Measurements from ENCODE around the gene SH3GL3.
A peak's percentile ranks its signal among the peaks of the same experiment; 100 is the strongest.

Gene SH3GL3

GRCh38 chr15:83446904-83447709 is at the start of gene SH3GL3:
SH3GL3 (plus strand) TSS chr15:83447341; CDS start chr15:83447534, 193 bp downstream.
- peak; percentile 81 for DNase-seq

GRCh38 chr15:83398626-83399025 is 48.5 kb upstream of the SH3GL3 start:
- no peak for DNase-seq

DNA sequence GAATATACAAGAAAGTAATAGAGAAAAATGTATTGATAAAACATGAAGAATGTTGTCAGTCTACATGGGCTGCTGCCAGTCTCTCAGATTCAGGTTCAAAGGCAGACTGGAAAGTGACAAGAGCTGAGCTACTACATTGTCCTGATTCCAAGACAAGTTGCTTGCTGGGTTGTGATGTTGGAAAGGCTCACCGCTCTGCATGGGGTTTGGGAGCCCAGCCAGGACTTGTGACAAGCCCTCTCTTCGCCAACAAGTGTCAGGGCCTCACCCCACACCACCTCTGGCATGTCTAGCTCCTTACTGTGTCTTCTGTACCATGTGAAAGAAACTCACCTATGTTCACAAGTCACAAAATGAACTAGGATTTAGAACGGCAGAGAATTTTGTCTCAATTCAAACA is 43.0 kb upstream of the SH3GL3 start:
- no peak for DNase-seq

DNA sequence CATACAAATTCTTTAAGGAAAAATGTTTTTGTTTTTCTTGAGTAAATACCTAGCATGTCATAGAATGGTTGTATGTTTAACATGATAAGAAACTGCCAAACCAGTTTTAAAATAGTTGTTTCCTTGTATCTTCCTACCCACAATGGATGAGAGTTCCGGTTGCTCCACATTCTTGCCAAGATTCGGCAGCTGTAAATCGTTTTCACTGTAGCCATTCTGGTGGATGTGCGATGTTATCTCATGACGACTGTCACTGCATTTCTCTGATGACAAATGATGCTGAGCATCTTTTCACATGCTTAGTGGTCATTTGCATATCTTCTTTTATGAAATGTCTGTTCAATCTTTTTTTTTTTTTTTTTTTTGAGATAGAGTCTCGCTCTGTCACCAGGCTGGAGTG is 36.6 kb upstream of the SH3GL3 start:
- DNase-seq, result no peak

GRCh38 chr15:83413054-83413719 is 34.0 kb upstream of the SH3GL3 start:
- no peak for DNase-seq

DNA sequence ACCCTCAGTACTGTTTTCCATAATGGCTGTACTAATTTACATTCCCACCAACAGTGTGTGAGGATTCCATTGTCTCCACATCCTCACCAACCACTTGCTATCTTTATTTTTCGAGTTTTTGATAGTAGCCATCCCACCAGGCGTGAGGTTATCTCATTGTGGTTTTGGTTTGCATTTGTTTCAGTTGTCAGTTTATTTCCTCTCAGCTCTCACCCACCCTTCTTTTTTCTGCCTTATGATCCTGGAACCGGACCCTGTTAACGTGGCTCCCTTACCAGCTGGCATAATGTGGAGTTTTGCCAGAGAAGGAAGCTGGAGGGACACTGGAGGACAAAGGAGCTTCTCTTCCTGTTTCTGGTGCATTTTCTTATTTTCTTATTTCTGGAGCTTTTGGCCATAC is 25.1 kb upstream of the SH3GL3 start:
- no peak for DNase-seq

GRCh38 chr15:83422541-83422940 is 24.6 kb upstream of the SH3GL3 start:
- no peak for DNase-seq

DNA sequence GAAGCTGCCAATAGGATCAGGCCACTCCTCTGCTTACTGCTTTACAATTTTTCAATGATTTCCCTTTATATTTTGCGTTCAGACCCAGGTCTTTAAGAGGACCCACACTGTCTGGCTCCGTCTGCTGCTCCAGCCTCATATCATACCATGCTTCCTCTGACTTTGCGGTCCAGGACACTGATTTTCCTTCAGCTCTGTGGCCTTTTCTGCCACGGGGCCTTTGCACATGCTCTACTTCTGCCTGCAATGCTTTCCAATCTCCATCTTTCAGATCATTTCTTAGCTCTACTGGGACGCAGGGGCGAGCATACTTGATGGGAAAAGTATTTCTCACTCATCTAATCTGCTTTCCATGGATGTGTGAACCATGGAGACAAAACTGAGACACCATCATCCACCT is 23.0 kb upstream of the SH3GL3 start:
- no peak for DNase-seq

DNA sequence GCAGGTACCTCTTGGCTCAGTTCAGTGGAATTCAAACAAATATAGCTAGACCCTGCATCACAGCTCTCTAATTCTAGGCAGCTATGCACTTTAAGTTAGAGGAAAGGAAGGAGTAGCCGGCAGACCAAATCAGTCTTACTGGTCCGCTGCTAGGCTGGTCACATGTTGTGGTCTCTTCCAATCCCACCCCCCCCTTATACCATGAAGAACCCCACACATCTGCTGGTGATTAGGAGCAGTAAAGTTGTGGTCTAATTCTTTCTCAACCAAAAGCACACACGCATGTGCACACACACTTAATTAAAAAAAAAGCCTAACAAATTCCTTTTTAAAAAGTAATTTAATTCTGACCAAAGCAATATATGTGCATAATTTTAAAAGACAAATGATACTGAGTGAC is 16.7 kb upstream of the SH3GL3 start:
- no peak for DNase-seq

- DNase-seq, result no peak
Observed at GRCh38 chr15:83431521-83431920, 15.6 kb upstream of the SH3GL3 start.

DNA sequence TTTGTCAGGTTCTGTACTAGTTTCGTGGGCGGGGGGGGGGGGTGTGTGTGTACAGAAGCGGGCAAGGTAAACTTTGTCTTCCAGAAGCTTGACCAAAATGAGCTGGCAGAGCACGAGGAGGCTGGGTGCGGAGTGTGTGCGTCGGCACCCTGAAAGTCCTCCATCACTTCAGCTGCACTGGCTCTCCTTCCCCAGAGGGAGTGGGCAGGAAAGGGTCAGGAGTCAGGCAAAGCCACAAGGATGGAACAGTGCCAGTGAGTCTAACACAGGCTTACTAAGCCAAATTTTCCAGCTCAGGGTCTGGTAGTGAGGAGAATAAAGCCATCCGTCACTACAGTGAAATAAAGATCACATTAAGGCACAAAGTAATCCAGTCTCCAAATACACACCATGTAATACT is 11.9 kb upstream of the SH3GL3 start:
- no peak for DNase-seq

DNA sequence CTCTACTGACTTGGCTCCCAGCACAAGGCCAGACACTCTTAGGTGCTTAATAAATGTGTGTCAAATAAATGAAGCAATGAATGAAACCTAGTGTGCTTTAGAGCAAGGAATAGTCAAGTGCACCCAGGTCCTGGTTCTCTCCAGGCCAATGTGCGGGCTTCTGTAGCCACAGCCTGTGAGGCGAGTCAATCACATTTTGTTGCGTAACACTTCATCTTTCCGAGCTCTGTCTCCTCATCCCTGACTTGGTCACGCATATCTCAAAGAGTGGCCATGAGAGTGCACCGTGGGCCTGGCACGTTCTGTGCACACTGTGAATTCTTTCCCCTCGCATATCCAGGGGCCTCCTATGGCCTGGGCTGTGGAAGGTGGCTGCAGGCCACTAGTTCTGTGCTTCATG is 11.4 kb upstream of the SH3GL3 start:
- DNase-seq, result no peak

GRCh38 chr15:83436513-83437158 is 10.5 kb upstream of the SH3GL3 start:
- no peak for DNase-seq

DNA sequence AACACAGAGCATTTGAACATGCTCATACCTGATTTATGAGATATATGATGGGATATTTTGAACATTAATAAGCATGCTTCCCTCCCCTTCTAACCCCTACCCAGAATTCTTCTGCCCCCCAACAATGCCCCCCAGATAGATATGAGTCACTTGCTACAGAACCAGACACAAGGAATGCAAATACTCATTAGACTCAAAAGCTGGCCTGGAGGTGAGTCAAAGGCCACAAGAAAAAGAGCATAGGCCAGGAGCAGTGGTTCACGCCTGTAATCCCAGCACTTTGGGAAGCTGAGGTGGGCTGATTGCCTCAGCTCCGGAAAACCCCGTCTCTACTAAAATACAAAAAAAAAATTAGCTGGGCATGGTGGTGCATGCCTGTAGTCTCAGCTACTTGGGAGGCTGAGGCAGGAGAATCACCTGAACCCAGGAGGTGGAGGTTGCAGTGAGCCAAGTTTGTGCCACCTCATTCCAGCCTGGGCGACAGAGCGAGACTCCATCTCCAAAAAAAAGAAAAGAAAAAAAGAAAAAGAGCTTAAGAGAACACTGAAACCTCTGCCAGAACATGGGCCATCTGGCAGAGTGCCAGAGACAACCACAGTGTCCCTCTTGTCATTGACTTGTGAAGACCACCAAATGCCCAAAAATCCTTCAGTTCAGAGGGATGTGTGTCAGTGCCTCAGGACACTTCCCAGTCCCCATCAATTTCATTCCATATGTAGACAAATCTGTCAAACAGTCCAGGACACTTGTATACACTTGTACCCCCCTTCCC is 3.9 kb upstream of the SH3GL3 start:
- DNase-seq, result no peak

- no peak for DNase-seq
Observed at GRCh38 chr15:83444936-83445335, 2.2 kb upstream of the SH3GL3 start.

- no peak for DNase-seq
Observed at GRCh38 chr15:83445643-83446042, 1.5 kb upstream of the SH3GL3 start.

DNA sequence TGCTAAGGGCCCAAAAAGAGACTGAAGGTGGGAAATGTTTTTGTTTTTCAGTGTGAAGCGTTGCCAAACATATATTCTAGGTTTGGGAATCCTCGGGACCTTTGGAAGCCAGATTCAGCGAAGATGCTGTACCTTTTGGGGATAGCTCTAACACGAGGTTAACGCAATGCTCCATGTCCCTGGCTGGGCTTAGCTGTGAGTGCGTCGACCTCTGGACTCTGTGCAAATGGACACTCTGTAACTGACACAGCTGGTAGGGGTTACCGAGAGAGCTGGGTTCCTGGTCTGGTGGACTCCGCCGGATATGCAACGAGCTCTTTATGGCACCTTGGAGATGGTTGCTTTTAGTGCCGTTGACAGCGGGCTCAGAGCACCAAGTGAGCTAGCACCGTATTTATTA is 724 bp upstream of the SH3GL3 start:
- no peak for DNase-seq

DNA sequence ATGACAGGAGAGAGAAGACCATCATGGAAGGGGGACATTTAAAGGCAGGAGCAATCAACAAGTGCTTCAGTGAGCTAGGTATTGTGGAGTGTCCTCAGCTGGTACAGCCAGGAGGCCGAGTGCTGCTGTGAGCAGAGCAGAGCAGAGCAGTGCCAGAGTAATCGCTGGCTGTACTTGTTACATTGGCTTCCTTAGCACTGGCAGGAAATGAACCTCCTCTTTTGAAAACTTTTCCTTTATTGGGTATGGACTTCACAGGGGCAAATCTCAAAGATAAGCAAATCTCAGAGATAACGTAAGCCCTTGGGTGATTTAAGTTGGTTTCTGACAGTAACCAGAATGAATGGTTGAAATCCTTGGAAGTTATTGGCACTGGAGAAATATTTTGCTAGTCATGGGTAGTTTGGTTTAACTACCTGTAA is 2.1 kb downstream of the SH3GL3 start:
- DNase-seq, result no peak

DNA sequence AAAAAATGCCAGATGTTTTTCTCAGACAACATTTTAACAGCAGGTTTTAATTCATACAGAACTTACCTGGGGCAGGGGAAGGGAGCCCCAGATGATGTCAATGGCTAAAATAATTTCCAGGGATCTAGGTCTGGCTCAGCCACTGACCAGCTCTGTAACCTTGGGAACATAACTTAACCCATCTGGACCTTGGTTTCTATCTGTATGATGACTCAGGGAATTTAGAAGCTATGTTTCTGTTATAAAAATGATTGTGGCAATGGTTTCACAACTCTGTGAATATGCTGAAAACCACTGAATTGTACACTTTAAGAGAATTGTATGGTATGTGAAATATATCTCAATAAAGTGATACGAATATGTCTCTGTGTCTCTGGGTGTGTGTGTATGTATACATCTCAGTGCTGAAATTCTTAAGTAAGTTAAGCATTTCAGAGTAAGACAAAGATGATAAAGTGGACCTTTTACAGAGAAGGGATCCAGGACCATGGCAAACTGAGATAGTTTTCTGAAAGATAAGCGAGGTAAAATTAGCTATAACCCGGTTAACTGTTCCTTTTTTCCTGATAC is 2.9 kb downstream of the SH3GL3 start:
- no peak for DNase-seq

- no peak for DNase-seq
Observed at GRCh38 chr15:83457149-83457548, 10.0 kb downstream of the SH3GL3 start.

DNA sequence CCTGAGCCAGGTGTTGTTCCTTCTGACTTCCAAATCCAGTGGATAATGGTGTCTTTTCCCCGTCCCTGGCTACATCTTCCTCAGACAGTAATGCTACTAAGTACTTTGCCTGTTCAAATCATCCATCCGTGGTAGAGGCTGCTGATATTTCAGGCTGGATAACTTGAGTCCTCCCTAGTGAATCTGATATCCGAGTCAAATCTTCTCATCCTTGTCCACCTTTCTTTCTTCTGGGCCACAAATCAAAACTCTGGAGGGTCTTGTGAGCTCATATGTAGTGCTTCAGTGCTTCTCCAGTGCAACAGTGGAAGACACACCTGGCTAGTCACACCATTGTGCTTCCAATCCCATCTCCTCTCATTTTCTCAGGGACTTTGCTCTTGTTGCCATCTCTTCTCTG is 11.2 kb downstream of the SH3GL3 start:
- DNase-seq, result no peak

- DNase-seq, result no peak
Observed at GRCh38 chr15:83462026-83462425, 14.9 kb downstream of the SH3GL3 start.

DNA sequence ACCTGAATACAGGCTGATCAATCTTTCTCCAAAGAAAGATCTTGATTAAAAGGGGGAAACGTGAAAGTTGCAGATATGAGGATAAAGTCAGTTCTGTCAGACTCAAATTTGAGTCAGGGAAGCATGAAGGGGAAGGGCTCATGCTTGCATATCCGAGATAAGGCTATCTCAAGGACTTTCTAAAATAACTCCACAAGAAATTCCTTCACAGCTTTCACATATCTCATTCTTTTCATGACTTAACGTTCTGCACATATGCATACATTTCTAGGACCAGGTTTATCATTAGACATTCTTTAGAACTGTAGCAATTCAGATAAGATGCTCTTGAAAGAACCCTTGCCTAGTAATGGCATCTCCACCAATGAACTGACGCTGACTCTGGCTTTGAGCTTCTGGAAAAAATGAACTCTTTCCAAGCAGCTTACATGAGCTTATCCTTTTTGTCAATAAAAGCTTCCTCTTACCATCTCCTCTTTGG is 15.9 kb downstream of the SH3GL3 start:
- no peak for DNase-seq

Data from stimulated activated CD4-positive, alpha-beta T cell treated with anti-CD3 and anti-CD28 coated beads, Interleukin-15, amount 100 ng/mL, for 24 hours (primary cell).